Measurements from ENCODE around the gene FAM200C.

Gene FAM200C

DNA sequence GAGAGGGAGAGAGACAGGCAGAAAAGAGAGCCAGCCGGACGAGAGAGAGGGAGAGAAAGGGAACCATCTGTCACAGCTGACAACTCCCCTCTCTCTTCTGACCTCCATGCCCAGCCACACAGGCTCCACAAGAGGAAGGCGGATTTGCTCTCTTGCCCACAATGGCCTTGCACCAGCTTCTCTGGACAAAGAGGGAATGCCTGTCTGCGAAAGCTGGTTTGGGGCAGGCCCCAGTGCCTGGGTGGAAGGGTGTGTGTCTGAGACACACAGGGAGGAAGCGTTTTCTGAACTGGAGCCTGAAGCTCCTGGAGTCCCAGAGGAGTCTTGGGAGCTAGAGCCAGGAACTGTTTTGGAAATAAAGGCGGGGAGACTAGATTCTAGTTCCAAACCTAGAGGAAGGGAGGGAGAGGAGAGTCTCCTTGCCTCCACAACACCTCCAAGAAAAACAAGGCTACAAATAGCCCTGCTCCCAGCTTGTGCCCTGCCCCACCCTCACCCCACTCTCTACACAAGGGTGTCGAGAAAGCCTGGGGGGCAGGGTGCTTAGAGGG is 41.9 kb downstream of the FAM200C start:
- H3K4me3 ChIP-seq (ENCODE audit: low read depth, low read length), result no peak overlapping the region
- no peak for TF ChIP-seq CTCF (IDR thresholded peaks at IDR 0.05; ENCODE audit: low read depth, low read length)
- no peak for DNase-seq (ENCODE audit: low read depth, low spot score)
- in situ Hi-C loops (cut with HindIII; ENCODE audit: low sequenced_read_pairs), result no loop called here

GRCh38 chr5:160357394-160357793 is 42.5 kb downstream of the FAM200C start:
- no peak overlapping the region for H3K4me3 ChIP-seq (ENCODE audit: low read depth, low read length)

GRCh38 chr5:160356550-160357347 is 43.1 kb downstream of the FAM200C start:
- TF ChIP-seq CTCF (IDR thresholded peaks at IDR 0.05; ENCODE audit: low read depth, low read length), result no peak
- in situ Hi-C loops (cut with HindIII; ENCODE audit: low sequenced_read_pairs), result no loop called here
- DNase-seq (ENCODE audit: low read depth, low spot score), result no peak
- H3K4me3 ChIP-seq (ENCODE audit: low read depth, low read length), result no peak overlapping the region

More at GRCh38 chr5:160357394-160357793, 42.5 kb downstream of the FAM200C start:
- TF ChIP-seq CTCF (IDR thresholded peaks at IDR 0.05; ENCODE audit: low read depth, low read length), result no peak
- in situ Hi-C loops (cut with HindIII; ENCODE audit: low sequenced_read_pairs), result no loop called here
- DNase-seq (ENCODE audit: low read depth, low spot score), result no peak

DNA sequence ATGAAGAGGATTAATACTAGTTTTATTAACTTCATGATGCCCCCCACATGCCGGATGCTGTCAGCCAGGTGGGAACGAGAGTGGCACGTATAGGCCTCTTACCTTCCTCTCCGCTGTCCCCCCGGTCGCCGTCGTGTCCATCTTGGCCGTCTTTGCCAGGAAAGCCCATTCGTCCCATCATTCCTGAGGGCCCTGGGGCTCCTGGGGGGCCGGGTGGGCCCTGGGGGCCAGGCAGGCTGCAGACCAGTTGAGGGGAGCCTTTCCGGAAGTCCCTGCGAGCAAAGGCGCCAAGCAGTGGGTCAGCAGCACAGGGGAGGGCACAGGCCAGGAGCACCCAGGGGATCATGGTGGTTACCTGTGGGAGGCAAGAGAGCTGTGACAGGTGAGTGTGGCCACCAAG is 45.2 kb downstream of the FAM200C start:
- no peak for DNase-seq (ENCODE audit: low read depth, low spot score)
- no peak for TF ChIP-seq CTCF (IDR thresholded peaks at IDR 0.05; ENCODE audit: low read depth, low read length)
- in situ Hi-C loops (cut with HindIII; ENCODE audit: low sequenced_read_pairs), result no loop called here

DNA sequence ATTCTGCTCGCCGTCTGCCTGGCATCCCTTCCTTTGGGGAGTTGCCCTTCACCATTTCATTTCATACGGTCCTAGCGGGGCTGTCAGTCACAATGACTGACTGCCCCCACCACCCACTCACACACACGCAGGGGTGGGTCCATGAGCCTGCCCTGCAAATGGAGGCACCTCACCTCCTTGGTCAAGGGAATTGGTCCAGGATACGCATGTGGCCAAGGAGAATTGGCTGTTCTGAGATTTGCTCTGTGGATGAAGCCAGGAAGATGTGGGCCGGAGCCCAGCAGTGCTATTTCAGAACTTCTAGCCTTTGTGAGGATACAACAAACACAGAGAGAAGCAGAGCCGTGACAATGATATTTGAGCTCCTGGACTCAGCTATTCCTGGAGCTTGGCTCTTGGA is 46.5 kb downstream of the FAM200C start:
- in situ Hi-C loops (cut with HindIII; ENCODE audit: low sequenced_read_pairs), result no loop called here
- no peak for TF ChIP-seq CTCF (IDR thresholded peaks at IDR 0.05; ENCODE audit: low read depth, low read length)

More for the DNA sequence above, 45.2 kb downstream of the FAM200C start:
- no peak overlapping the region for H3K4me3 ChIP-seq (ENCODE audit: low read depth, low read length)

DNA sequence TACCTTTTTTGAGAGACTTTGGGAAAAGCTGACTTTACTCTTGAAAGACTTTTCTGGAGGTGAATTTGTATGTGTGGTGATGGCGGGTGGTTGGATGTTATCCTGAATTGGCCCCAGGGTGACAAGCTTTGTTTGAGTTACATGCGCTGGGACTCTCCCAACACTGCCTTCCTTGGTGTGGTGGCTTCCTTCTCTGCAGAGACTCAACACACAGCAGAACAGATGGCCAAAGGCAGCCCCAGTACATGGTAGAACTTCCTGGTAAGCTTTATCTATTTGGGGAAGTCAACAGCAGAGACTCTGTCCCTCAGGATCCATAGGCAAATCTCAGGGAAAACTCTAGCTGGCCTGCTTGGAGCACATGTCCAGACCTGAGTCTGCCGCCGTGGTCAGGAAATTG is 47.5 kb downstream of the FAM200C start:
- H3K4me3 ChIP-seq (ENCODE audit: low read depth, low read length), result no peak overlapping the region
- in situ Hi-C loops (cut with HindIII; ENCODE audit: low sequenced_read_pairs), result no loop called here
- no peak for TF ChIP-seq CTCF (IDR thresholded peaks at IDR 0.05; ENCODE audit: low read depth, low read length)
- DNase-seq (ENCODE audit: low read depth, low spot score), result no peak

More for the DNA sequence above, 46.5 kb downstream of the FAM200C start:
- no peak overlapping the region for H3K4me3 ChIP-seq (ENCODE audit: low read depth, low read length)
- DNase-seq (ENCODE audit: low read depth, low spot score), result no peak
